Measurements from ENCODE around the gene PNPLA3. TPM values are rescaled to one million over a fixed set of nuclear protein-coding genes. Genes with fewer than 3 reads are reported as not detected.
A peak's percentile ranks its signal among the peaks of the same experiment; 100 is the strongest.

The PNPLA3 gene
- total RNA-seq, 1 donor from 2014 or later: 5.9 TPM

DNA sequence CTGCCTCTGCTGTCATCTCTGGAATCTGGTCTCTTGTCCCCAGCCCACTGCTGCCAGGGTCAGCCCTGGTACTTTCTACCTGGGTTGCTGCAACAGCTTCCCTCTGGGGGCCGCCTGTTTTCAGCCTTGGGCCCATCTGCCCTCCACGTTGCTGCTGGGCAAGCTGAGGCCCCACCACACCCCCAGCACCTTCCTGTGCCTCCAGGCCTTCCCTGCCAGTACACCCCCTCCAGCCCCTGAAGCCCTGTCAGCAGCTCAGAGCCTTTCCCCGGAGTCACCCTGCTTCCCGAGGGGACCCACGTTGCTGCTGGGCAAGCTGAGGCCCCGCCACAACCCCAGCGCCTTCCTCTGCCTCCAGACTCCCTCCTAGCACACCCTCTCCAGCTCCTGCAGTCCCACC is 28.4 kb downstream of the PNPLA3 start:
- TF ChIP-seq, protein P1, sequence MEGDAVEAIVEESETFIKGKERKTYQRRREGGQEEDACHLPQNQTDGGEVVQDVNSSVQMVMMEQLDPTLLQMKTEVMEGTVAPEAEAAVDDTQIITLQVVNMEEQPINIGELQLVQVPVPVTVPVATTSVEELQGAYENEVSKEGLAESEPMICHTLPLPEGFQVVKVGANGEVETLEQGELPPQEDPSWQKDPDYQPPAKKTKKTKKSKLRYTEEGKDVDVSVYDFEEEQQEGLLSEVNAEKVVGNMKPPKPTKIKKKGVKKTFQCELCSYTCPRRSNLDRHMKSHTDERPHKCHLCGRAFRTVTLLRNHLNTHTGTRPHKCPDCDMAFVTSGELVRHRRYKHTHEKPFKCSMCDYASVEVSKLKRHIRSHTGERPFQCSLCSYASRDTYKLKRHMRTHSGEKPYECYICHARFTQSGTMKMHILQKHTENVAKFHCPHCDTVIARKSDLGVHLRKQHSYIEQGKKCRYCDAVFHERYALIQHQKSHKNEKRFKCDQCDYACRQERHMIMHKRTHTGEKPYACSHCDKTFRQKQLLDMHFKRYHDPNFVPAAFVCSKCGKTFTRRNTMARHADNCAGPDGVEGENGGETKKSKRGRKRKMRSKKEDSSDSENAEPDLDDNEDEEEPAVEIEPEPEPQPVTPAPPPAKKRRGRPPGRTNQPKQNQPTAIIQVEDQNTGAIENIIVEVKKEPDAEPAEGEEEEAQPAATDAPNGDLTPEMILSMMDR (conservative IDR thresholded peaks at IDR 0.05): no peak
- Mint-ChIP-seq H3K4me1 (ENCODE audit: unreplicated experiment) (peaks cover 24% of the 10 kb centered on the region), H3K4me3 (no peak overlapping the region), H3K36me3 (peaks cover 3% of the 10 kb centered on the region), H3K27me3 (no peaks in the 10 kb centered on the region), H3K9me3 (no peaks in the 10 kb centered on the region), H3K27ac (no peak overlapping the region)
- no peak for DNase-seq (ENCODE audit: extremely low spot score, unreplicated experiment)

DNA sequence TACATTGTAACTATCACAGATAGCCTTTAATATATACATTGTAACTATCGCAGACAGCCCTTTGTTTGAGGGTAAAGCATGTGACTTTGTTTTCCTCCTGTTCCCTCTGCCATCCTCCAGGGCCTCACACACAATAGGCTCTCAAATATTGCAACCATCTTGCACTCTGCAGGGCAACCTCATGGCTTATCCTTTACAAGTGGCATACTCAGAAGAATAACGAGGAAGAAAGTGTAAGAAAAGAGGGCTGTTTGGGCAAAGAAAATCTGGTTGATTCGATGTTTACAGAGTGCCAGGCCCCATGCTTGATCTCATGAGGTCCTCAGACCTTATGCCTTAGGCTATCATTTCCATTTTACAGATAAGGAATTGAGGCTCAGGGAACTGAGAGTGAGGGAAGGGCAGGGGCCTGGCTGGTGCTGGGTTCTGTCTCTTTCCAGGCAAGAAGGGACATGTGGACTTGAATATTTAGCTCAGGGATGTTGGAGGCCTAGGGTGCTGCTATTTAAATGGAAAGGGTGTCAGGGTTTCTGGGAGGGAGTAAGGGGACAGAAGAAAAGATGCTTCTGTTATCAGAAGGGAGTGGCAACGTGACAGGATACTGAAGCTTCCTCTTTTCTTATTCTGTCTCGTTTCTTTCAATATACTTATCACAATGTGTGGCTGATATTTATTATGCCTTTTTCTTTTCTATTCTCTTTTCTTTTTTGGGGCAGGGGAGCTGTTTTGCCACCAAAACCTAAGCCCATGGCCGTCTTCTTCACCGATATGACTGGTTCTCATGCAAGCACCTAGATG is 30.6 kb downstream of the PNPLA3 start:
- H3K9me3 Mint-ChIP-seq: no peaks in the 10 kb centered on the region
- no peaks in the 10 kb centered on the region for H3K27me3 Mint-ChIP-seq
- peaks cover 30% of the 10 kb centered on the region for H3K4me1 Mint-ChIP-seq (ENCODE audit: unreplicated experiment)
- H3K4me3 Mint-ChIP-seq: peak overlapping the region; percentile 97
- TF ChIP-seq, protein P1 (conservative IDR thresholded peaks at IDR 0.05): no peak
- H3K36me3 Mint-ChIP-seq: peaks cover 3% of the 10 kb centered on the region
- DNase-seq (ENCODE audit: extremely low spot score, unreplicated experiment): no peak
- H3K27ac Mint-ChIP-seq: peak overlapping the region; percentile 93

DNA sequence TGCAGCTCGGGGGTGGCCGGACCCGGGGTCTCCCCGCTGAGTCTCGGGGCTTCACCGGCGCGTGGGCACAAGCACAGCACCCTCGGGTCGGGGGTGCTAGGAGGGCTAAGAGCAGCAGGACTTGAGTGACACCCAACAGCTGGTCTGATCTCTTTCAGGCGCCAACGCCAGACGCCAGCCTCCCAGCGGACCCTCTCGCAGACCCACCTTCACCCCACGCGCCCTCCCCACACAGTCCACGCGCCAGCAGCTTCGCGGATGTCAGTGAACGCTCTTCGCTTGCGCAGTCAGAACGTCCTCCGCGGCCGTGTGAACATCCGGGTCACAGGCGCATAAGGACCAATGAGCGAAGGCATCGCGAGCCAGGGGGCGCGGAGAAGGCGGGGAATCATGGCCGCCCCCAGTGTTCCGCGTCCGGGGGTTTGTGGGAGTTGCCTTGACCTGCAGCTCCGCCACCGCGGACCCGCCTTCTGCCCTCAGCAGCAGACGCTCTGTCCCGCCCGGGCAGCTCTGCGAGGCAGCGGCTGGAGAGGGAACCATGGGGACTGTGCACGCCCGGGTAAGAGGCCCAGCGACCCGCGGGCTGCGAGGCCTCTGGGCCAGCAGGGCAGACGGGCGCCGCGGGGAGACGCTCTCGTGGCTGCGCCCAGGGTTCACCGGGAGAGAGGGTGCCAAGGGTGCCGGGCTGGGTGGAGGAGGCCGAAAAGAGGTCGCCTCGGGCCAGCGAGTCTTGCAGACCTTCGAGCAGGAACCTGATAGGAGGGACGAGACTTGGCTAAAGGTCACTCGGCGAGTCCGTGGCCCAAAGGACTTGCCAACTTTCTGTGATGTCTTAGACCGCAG is 31.7 kb downstream of the PNPLA3 start, which contains the start of gene SAMM50:
SAMM50 (plus strand) TSS at position 403 of the 843 bp plus-strand sequence; CDS start at position 539, 136 bp downstream.
- TF ChIP-seq, protein P1 (conservative IDR thresholded peaks at IDR 0.05): no peak
- Mint-ChIP-seq H3K27ac (peak within 1 kb of the TSS; percentile 93), H3K36me3 (peaks cover 3% of the 10 kb centered on the region), H3K27me3 (no peaks in the 10 kb centered on the region), H3K4me1 (ENCODE audit: unreplicated experiment) (peaks cover 30% of the 10 kb centered on the region), H3K4me3 (peak within 1 kb of the TSS; percentile 97), H3K9me3 (no peaks in the 10 kb centered on the region)
- DNase-seq (ENCODE audit: extremely low spot score, unreplicated experiment): peak; percentile 91

DNA sequence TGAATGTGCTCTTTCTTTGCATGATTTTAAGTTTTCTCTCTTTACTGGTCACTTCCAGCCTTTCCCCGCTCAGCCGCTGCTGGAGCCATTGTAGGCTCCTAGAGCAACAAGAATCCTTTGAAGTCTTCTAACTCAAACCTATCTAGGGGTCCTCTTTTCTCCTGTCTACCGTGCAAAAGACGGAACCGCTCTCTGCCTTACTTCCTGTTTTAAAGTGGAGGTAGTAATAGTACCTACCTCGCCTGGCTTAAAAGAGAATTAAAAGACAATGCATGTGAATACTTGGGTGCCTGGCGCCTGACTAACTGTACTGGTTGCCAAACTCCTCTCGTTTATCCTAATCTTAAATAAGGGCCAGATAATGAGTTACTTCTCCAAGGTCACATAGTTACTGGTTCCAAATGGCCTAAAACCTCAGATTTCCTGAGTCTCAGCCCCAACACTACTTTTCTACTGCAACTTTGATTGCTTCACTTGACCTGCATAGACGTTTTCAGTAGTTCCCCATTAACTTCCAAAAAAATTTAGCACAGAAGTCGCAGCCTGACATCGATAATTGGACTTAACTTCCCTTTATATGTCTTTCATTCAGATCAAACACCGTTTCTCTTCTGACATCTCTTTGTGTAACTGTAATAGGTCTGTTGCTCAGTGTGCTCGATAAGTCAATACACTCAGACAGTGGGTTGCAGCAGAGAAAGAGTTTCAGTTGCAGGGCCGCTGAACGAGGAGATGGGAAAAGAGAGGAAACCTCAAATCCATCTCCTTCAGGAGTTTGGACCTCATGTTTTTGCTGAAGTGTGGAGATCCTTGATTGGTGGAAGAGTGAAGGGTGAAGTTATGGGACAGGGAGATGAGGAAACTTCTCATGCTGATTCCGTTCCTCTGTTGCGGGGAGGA is 32.5 kb downstream of the PNPLA3 start:
- Mint-ChIP-seq H3K36me3 (peaks cover 3% of the 10 kb centered on the region), H3K27me3 (no peaks in the 10 kb centered on the region), H3K4me1 (ENCODE audit: unreplicated experiment) (peaks cover 30% of the 10 kb centered on the region), H3K27ac (peak overlapping the region; percentile 93), H3K9me3 (no peaks in the 10 kb centered on the region), H3K4me3 (peak overlapping the region; percentile 97)
- no peak for DNase-seq (ENCODE audit: extremely low spot score, unreplicated experiment)
- TF ChIP-seq, protein P1 (conservative IDR thresholded peaks at IDR 0.05): no peak
